Memory B cell (primary cell): Measurements from ENCODE around the gene SPRR3.

Experiments
- ATAC-seq: fragments of 150-1000 bp; cut with Tn5 transposase; 2 replicates; pipeline ENCODE4 v1.10.0; 2021; ENCODE audit warnings: low read depth, mild to moderate bottlenecking, moderate library complexity
- DNase-seq, 2 donors: peaks; one replicate each; pipeline ENCODE4 v3.0.0; 2022; ENCODE audit warnings: low spot score in 2 of 2
- H3K27ac Mint-ChIP-seq: one replicate; pipeline ENCODE4 v1.8.0; 2022; ENCODE audit warnings: mild to moderate bottlenecking, moderate library complexity, mixed read lengths
- H3K27me3 Mint-ChIP-seq: one replicate; pipeline ENCODE4 v1.8.0; 2022; ENCODE audit warnings: mixed read lengths
- H3K36me3 Mint-ChIP-seq: one replicate; pipeline ENCODE4 v1.8.0; 2022; ENCODE audit warnings: mild to moderate bottlenecking, mixed read lengths
- H3K4me1 Mint-ChIP-seq: one replicate; pipeline ENCODE4 v1.8.0; 2022; ENCODE audit warnings: mixed read lengths
- H3K4me3 Mint-ChIP-seq: one replicate; pipeline ENCODE4 v1.8.0; 2022; ENCODE audit warnings: mild to moderate bottlenecking, moderate library complexity, mixed read lengths
- H3K9me3 Mint-ChIP-seq: one replicate; pipeline ENCODE4 v1.8.0; 2022; ENCODE audit warnings: mixed read lengths

SPRR3 gene

GRCh38 chr1:153049211-153049610 lies 47.7 kb downstream of the SPRR3 start:
- Mint-ChIP-seq H3K9me3 (peaks cover 6% of the 10 kb centered on the region), H3K27me3 (peaks cover 24% of the 10 kb centered on the region), H3K4me3 (no peak overlapping the region), H3K27ac (no peak overlapping the region), H3K4me1 (no peaks in the 10 kb centered on the region), H3K36me3 (no peaks in the 10 kb centered on the region)
- no peak for ATAC-seq
- no peak for DNase-seq
